GM12801 (cell line): Measurements from ENCODE around the gene CT47A1.
"Not testable (repeated sequence)": the region's sequence is repeated elsewhere in the genome, so short reads cannot be mapped to it uniquely, and the experiment has no call there.

Experiments
- CTCF ChIP-seq: IDR thresholded peaks from one replicate; pipeline ENCODE4 v1.5.1; 2011; ENCODE audit warnings: control low read depth; ENCODE audit not compliant: insufficient read length; ENCODE audit errors: extremely low read depth

Gene CT47A1

GRCh38 chrX:120985660-120986059 lies at the start of gene CT47A1:
Gene CT47A1, minus strand, starts transcription at chrX:120985760. Its CDS starts 231 bp downstream, at chrX:120985529.
- TF ChIP-seq CTCF: not testable (repeated sequence)

GRCh38 chrX:121032531-121032930 lies 47.0 kb upstream of the CT47A1 start:
- TF ChIP-seq CTCF: no peak

- TF ChIP-seq CTCF: no peak
These were observed 44.5 kb upstream of the CT47A1 start for GRCh38 chrX:121030083-121030482.

- TF ChIP-seq CTCF: no peak
These were observed 42.9 kb upstream of the CT47A1 start for GRCh38 chrX:121028419-121028818.

- TF ChIP-seq CTCF: no peak
These were observed 29.3 kb upstream of the CT47A1 start for GRCh38 chrX:121014826-121015225.

GRCh38 chrX:121013897-121014455 lies 28.4 kb upstream of the CT47A1 start:
- no peak for TF ChIP-seq CTCF

GRCh38 chrX:121011254-121011653 lies 25.7 kb upstream of the CT47A1 start:
- TF ChIP-seq CTCF: no peak

- TF ChIP-seq CTCF: no peak
These were observed 24.7 kb upstream of the CT47A1 start for GRCh38 chrX:121010218-121010617.
